IPS DF 4.7 (cell line): Measurements from ENCODE around the gene C4BPB.
"Not testable (repeated sequence)": the region's sequence is repeated elsewhere in the genome, so short reads cannot be mapped to it uniquely, and the experiment has no call there.

ENCODE experiments used
- DNase-seq: peaks from one replicate; pipeline ENCODE4 v3.0.0-alpha.2; 2013; ENCODE audit warnings: low spot score; ENCODE audit errors: extremely low read depth

The C4BPB gene, protein sequence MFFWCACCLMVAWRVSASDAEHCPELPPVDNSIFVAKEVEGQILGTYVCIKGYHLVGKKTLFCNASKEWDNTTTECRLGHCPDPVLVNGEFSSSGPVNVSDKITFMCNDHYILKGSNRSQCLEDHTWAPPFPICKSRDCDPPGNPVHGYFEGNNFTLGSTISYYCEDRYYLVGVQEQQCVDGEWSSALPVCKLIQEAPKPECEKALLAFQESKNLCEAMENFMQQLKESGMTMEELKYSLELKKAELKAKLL

DNA sequence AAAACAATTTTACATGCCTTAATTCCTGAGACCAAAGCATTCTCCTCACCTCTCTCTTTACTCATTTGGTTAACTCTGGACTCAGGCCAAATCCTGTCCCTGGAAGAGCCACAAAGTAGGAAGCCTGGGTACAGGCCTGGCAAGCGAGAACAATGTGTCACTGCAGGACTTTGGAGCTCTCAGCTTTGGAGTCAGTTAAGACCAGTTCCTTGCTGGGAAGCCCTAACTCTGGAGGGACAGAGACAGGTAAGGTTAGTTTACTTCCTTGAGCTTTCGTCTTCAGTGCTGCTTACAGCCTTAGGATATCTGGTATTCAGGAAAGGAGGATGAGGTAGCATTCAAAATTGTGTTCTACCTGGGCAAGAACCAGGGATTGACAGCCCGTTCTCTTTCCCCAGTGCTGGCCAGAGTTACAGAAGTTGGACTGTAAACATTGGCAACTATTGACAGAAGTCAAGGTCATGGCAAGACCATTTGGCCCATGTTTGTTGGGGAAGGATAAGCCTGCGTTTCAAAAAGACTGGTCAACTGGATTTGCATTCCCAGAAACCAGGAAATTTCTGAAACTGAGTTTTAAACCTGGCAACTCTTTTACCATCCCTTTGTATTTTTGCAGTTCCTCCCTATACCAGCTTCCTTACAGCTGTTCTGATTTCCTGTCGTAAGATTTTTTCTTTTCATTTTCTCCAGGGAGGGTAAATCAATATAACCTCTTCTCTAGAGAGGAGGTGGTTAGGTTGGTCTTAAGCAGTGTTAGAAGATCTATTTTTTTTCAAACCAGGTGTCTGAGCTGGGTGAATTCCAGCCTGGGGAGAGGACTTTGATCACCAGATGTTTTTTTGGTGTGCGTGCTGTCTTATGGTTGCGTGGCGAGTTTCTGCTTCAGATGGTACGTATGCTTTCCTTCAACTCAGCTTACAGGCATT, at the start of gene C4BPB:
TSS of gene C4BPB (plus strand) at position 160 of the 926 bp plus-strand sequence. CDS start at position 832, 672 bp downstream.
- DNase-seq: no peak

DNA sequence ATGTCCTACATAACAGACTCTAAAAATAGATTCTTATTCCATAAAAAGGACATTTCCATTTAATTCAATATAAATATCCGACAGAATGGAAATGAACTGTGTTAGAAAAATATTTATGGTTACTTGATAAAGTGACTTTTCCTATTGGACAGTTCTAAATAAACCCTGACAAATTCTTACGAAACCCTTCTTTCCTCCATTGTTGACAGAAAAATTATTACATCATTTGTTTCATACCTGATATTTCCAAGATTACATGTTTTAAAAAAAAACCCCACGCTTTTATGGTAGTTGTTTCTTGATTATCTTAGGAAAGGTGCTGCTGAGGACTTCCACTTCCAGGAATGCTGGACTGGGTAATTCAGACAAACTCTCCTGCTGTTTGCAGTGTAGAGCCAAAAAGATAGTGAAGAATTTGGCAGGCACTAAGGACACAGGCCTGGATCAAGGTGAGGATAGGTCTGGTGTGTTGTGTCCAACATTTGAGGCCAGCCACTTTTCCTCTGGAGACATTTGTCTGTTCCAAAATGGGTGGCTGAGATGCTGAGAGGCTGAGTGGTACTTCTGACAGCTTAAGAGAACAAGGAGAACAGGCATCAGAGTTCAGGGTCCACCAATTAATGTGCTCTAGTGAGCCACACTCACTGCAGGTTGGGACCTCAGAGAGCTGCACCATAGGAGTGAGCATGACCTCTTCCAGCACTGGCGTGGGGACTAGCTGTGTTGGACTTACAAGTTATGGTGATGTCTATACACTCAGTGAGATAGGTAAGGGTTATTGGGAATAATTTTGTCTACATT, 49.1 kb upstream of the C4BPB start:
- DNase-seq: no peak

DNA sequence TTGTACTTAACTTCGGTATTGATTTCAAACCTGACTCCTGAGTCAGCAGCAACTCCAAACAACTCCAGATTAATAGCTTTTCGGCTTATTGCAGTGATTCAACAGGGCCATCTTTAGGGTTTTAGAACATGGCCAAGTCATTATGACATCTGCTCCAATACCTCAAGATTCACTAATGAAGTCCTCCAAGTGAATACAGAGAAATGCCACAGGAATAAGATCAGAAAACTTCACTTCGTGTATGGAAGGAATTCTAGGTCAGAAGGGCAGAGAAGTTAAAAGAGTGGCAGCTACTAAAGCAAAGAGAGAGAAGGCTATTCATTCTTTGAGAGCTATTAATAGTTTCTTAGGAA, 48.5 kb upstream of the C4BPB start:
- no peak for DNase-seq

DNA sequence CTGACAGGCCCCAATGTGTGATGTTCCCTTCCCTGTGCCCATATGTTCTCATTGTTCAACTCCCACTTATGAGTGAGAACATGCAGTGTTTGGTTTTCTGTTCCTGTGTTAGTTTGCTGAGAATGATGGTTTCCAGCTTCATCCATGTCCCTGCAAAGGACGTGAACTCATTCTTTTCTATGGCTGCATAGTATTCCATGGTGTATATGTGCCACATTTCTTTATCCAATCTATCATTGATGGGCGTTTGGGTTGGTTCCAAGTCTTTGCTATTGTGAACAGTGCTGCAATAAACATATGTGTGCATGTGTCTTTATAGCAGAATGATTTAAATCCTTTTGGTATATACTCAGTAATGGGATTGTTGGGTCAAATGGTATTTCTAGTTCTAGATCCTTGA, 47.3 kb upstream of the C4BPB start:
- DNase-seq: not testable (repeated sequence)

DNA sequence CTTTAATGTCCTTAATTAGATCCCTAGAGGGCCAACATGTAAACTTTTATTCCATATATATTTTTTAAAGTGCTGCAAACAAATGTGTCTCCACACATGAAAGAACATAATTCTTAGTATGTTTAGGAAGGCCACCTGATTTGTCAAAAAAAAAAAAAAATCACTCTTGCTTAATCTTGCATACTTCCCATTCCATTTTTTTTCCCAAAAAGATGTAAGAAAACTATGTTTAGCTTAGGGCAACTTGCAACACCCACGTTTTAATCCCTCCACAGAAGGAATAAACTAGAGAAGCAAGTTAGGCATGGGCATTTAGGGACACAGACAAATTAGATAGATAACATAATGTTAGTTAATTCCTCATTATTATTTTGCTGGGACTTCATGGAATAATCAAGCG, 43.2 kb upstream of the C4BPB start:
- no peak for DNase-seq

DNA sequence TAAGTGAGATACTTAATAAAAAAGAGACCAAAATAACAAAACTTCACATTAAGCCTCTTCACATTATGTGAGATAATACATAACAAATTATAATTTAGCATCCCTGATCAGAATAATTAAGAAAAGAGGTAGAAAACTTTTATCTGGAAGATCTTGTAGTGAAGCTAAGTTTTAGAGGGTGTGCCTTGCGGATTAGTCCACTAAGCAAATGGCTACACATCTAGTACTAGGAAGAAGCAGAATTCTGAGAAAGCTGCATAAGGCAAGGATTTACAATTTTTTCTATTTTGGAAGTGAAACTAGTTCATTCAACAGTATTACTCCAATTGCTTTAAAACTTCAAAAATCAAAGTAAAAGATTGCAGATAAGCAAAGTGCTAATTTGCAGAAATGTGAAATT, 41.2 kb upstream of the C4BPB start:
- DNase-seq: no peak

DNA sequence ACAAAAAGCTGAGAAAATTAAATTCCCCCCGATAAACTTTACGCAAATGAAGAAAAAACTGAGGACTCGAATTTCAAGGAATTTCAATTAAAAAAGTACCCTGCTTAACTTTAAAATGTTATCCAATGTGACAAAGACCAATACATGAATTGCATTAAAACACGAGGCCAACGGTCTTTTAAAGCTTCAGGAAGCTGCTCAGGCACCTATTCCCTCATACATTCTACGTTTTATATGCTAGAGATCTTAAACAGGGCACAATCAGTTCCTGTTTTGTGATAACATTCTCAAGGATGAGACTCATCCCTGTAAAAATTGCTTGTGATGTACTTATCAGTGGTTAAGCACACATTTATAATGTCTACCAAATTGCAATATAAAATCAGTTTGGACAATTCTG, 40.6 kb upstream of the C4BPB start:
- no peak for DNase-seq

DNA sequence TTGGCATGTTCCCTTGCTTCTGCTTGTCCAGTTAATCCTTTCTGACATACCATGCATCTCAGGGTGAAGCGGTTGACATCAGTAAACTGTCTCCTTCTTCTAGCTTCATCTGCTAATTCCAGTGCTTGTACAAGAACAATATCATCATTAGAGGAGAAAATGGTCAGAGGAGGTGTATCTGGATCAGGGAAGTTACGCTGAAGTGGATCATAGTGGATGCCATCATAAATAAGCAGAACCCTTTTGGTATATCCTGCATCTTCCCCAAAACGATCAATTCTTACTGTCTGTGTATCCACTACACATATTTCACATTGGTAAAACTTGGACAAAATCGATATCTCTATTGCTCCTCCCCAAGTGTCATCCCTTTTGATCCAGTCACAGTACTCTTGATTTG, 39.6 kb upstream of the C4BPB start:
- DNase-seq: no peak

DNA sequence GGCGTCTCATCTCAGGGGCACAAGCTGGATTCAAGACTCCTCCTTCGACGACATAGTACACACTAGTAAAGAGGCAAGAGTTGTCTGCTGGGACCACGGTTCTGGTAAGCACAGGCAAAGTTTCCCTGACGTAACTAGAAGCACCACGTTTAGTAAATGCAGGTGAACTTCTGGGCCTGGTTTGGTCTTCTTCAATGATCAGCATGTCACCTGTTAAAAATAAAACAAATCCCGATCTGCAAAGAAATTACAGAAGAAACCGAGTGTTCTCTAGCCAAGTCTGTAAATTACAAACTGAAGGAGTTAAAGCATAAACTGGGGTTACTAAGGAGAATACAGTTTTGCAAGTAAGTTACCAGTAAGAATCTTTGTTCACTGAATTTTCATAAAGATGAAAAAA, 39.1 kb upstream of the C4BPB start:
- no peak for DNase-seq

DNA sequence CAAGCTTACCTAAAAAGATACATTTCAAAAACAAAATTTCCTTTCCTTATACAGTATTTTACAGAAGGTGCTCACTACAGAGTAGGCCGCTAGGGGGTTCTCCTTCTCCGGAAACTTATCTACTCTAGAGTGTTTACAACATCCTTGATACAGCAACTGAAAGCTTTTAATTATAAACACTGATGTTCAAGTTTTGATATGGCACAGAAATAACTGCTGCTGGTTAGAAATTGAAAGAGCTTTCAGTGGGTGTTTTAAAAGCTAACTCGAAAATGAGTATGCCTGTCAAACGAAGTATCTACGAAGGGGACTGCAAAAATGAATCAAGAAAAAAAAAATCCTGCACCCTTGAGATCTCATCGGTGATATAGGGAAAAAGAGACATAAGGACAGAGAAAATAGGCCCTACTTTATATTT, 38.7 kb upstream of the C4BPB start:
- DNase-seq: no peak

DNA sequence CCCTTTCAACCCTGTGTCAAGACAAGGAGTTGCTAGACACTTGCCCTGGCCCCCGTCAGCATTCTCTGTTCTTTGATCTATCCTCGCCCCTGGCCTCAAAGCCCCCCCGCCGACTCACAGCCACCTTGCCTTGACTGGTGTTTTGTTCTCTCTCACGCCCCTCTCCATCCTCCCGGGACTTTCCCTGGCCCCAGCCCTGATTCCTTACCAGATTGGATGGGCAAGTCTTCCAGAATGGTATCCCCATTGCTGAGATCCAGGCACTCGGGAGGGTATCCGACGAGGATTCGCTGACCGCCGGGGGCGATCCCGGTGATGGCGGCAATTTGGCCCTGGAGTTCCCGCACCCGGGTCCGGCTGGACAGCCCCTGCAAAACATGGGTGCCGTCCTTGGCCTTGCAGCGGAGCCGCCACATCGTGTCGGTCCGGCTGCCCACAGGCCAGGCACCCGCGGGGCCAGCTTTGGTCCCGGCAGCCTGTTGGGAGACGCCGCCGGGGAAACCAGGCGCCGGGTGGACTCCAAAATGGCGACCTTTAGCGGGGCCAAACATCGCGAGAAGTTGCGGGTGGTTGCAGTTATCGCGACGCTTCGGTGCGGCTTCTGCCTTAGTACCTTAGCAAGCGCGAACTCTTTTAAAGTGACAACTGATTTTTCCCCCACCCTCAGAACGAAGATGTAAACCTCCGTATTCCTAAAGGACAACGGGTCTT, 38.0 kb upstream of the C4BPB start:
- peak; percentile 74 for DNase-seq

DNA sequence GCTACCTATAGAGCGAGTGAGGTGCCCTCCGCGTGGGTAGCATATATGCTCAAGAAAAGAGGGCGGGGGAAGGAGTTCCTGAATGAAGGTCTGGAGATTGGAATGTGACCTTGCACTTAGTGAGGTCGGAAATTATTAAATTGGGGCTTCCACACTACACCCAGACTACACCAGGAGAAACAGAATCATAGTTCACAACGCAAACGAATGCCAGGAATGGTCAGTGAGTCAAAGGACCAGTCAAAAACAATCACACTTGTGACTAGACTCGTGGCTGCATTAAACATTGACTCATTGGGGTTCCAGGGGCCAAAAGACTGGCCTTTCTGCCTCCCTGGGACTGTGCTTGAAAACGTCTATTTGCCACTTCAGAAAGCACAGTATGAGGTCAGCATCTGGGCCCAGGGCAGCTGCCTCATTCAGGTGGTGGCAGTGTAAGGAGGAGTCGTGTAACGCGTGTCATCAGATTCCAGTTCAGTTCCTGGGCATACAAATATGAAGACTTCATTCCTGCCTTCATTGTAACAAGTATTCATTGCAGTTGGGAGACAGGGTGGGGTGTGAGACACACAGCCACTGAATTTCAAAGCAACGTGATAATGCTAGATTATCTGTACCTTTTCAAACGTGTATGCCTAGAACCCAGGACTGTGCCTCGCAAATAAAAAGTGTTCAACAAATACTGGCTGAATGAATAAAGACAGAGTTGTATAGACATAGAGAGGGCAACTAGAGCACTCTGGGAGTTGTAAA, 37.3 kb upstream of the C4BPB start, which contains the start of gene YOD1:
TSS of gene YOD1 (minus strand) at position 18 of the 753 bp plus-strand sequence. CDS start 178 bp downstream, outside the sequence.
- DNase-seq: no peak

DNA sequence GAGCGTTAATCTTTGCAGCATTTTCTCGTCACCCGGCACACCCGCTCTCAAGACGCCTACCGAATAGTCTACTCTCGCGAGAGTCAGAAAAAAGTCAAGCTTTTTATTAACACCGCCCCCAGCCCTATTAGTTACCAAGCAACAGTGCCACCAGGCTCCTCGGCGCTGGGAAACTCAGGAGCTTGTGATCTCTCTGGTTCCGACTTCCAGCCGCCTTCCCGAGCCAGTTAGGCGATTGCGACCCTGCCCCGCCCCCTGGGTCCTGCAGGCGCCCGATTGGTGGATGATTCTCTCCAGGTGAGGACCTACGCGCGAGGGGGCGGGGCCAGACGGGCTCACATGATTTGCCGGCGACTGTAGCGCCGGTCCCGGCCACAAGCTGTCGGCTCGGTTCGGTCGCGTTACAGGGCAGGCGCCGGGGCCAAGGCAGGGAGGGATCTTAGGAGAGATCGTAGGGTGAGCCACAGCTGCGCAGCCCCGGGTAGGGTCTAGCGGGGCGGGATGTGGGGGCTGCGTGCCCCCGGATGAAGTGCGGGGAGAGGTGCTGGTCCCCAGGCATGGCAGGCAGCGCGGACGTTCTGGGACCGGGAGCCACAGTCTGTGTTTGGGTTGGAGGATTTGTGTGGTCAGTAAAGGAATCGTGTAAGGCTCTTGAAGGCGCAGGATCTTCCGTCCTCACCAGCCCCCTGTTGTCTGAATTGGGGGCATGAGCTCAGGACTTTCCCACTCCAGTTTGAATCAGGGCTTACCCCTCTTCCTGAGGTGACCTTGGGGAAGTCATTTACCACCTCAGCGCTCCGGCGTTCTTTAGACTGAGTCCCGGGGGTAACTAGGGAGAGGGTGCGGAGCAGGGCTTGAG, 35.5 kb upstream of the C4BPB start, which contains the start of gene PFKFB2:
TSS of gene PFKFB2 (plus strand) at position 365 of the 859 bp plus-strand sequence. CDS start 1,443 bp downstream, outside the sequence.
- peak; percentile 96 for DNase-seq

DNA sequence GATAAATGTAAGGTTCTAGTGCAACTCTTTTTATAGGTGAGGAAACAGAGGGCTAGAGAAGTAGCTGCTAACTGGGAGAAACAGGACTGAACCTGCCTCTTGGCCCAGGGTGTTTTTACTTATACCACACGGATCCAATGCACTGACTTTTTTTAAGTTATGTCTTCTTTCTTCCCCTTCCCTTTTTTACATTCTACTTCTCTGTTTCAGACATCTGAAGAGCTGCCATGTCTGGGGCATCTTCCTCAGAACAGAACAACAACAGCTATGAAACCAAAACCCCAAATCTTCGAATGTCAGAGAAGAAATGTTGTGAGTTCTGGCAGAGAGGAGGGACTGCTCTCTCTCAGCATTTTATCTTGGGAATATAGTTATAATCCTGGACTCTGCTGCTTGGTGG, 34.2 kb upstream of the C4BPB start:
- no peak for DNase-seq

DNA sequence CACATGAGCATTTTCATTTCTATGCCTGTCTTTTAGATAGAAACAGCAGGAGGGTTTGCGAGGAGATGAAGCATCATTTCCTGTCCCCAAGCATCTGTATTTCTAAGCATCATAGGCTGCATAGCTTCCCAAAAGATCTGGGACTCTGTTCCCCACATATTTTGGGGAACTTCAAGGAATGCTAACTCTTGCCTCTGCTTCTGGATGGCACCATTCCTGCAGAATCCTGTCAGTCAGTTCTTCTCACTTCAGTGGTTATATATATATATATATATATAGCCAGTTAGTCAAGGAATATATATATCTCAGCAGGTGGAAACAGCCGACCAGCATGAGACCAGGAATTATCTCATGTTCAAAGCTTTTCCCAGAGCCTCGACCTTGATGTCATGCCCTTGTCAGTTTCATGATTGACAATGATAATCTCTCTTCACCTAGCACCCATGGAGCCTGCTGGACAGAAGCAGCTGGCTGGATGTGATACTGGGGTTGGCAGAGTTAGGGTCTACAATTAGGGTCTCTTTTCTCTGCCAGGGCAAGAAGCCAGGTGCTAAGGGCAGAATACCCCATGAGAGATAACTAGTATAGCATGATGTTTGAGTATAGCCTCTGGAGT, 33.2 kb upstream of the C4BPB start:
- no peak for DNase-seq

DNA sequence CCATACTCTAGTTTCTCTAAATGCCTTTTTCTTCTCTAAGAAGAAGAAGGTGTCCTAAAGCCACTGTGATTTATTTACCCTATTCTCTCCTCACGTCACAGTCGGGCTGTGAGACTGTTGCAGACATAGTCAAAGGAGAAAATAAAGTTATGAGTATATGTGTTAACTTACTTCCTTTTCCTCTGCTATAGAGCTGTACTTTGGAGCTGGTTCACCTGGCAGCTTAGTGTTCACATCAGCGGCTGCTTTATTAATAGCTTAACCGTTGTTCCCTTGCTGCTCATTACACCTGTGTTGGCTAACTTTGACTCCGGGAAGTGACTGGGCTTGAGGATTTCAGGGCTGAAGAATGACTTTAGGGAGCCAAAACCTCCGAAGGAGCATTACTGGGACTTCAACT, 32.0 kb upstream of the C4BPB start:
- no peak for DNase-seq

DNA sequence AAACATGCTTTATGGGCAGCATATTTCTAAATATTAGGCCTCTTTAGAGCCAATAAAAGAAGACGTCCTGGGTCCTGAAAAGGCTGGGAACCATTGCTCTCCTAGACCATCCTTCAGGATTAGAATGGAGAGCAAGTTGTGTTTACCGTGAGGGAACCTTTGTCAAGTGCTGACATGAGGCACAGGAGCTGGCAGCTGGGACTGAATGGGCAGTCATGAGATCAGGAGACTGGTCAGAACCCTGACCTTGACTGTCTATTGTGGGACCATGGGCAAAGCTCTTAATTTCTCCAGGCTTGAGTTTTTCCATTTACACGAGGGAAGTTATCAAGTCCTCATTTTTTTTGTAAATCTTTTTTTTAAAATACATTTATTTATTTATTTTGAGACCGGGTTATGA, 30.4 kb upstream of the C4BPB start:
- no peak for DNase-seq

DNA sequence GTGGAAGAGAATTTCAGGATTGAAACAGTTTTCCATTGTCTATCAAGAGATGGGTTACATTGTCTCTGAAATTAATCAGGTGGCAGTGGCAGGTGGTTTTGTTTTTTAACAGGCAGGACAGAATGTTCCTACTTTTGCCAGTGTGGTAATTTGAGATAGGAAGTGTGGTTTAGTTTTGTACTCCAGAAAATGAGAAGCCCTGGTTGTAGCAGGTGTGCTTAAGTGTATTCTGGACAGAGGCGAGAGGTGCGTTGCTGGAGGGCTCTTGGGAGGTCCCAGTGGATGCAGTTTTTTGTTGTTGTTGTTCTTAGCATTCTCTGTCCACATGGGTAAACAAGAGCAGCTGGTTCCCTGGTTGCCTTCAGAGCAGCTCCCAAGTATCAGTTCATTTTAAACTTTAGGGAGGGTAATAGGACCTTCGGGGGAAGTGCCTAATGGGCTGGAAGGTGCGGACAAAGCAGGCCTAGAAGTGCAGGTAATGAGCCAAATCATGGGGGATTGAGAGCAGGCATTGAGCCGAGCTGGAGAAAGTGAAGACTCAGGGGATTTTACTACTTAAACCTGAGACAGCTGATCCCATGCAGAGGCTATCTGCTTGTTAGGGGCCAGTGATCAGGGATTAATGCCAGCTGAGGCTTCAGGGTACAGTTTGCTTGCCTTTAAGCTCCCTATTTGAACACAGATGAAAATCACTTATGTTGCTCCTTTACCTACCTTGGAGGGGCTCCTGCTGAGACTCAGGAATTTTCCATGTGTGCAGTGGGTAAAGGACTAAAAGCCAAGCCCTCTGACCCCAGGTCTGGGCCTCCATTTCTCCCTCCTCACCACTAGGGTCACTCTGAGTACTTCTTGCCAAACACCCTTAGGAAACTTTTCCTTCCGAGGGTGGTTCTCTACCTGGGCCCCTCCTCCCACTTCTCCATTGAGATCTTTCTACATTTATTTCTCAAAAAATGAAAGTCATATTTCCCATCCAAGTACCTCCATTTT, 29.5 kb upstream of the C4BPB start:
- no peak for DNase-seq
